ENCODE measurements around the gene PRKAG2.
A peak's percentile ranks its signal among the peaks of the same experiment; 100 is the strongest.

The PRKAG2 gene

GRCh38 chr7:151781161-151781845, 95.6 kb downstream of the PRKAG2 start:
- DNase-seq, result no peak

GRCh38 chr7:151780631-151781030, 96.3 kb downstream of the PRKAG2 start:
- no peak for DNase-seq

GRCh38 chr7:151779678-151780077, 97.2 kb downstream of the PRKAG2 start:
- DNase-seq, result no peak

DNA sequence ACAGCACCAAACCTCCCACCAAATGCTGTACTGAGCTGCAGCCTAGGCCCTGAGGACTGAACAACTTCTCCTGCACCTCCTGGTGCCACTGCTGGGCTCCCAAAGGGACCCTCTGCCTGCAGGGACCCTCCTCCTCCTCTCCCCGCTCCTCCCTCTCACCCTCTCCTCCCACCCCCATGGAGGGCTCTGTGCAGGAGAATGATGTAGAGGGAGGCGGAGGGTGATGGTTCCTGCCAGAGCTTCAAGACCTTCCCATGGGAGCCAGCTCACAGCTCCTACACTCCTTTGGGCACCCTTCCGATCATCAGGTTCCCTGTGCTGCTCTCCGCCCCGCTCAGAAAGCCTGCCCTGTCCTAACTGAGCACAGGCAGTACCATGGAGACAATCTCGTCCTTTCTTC, 97.7 kb downstream of the PRKAG2 start:
- DNase-seq, result no peak

DNA sequence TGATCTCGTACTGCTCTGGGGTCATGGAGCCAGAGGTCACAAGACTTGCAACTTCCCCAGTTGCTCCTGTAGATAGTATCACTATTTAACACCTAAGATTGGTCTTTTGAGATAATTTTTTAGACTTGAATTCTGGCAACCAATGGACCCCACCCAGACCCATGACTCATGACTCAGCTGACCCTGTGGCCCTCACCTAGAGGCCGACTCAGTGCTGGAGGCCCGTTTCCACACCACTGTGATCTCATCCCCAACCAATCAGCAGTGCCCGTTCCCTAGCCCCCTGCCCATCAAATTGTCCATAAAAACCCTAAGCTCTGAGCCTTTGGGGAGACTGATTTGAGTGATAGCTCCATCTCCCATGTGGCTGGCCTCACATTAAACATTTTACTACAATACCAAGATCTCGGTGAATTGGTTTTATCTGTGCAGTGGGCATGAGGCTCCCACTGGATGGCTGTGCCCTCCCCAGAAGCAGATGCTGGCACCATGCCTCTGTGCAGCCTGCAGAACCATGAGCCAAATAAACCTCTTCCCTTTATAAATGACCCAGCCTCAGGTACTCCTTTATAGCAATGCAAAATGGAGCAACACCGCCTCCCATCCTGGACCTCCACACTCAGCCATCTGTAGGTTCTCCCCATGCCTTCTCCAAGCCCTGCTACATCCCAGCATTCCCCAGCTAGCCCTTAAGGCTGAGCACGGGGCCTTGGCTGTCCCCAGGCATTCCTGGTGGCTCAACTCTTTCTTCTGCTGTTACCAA, 98.8 kb downstream of the PRKAG2 start:
- DNase-seq, result no peak

DNA sequence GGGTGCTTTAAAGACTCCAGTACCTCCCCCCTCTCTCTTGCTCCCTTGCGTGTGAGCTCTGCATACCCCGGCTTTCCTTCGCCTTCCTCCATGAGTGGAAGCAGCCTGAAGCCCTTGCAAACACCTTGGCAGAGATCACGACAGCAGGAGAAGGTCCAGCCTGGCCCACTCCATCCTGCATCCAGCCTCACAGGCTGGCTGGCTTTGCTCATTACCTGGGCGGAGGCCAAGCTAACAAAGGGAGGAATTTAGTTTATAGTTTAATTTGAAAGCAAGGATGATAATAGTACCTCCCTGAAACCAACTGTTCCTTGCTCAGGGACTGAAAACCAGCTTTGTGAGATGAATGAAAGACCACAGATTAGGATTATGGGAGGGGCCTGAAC, 99.4 kb downstream of the PRKAG2 start:
- no peak for DNase-seq

DNA sequence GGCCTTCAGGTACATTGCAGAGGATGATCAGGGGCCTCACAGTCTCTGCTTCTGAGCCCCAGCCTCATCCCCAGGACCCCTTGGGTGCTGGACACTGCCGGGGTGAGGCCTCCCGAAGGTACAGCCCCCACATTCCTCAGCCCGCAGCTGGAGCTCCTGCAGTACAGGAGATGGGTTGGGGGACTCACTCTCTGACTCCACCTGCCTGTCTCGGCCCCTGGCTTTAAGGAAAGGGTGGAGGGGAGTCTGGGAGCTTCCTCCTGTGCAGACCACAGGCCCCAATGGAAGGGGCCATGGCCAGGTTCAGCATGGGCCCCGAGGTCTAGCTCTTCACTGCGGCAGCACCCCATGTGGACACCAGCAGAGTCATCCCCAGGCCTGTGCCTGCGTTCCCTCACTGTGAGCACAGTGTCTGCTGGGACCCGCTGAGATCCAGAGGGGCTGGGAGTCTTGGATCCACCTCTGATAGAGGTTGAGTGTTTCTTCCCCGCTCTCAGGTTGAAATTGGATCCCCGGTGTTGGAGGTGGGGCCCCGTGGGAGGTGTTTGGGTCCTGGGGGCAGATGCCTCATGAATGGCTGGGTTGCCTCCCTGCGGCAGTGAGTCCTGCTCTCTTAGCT, 99.9 kb downstream of the PRKAG2 start:
- no peak for DNase-seq

DNA sequence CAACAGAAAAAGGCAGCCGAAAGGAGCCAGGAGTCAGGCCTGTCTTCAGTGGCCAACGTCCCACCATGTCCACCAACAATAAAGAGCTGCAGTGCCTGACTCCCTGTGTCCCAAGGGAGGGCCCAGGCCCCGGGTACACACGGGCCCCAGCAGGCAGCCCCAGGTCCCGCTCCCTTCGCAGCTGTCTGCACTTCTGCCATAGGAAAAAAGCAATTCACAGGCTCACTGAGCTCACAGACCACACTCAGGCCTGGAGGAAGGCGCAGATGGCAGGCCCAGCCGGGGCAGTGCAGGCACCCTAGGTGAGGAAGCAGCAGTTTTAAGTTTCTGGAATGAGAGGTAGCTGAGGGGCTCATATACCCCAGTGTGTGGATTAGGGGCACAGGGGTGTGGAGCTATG, 100.5 kb downstream of the PRKAG2 start:
- DNase-seq, result no peak

DNA sequence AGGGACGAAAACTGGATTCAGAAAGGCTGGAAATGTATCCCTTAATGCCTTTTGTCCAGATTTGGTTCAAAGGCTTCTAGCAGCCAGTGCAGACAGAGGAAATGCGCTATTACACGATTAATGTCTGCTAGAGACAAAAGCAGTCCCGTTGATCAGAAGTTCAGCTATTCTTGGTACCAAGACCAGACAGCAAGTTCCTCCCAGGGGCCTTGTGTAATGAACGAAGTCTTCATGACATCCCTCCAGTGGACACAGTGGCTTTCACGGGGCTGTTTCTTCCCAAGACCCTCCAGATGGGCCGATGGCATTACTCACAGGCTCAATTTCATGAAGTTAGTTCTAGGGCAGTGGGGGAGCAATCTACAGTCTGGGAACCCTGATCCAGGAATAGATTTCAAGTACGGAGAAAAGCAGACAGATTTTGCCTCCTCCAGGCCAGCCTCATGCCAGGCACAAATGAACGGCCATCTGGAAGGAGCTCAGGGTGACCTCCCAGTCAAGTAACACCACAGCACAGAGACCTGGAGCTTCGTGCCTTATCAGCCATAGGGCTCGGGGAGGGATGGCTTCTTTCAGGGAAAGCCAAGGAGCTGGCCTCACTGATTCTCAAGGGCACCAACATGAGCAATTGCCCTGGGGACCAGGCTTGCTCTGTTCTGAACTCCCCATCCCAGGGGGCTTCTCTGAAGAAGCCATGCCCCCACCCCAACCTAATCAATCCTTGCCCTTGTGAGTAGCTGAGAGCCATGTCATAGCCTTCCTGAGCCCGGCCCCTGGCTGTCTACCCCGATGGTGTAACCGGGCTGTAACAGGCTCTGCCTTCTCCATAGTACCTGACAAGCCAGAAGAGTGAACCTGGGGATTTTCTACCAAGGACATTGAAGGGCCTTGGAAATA, 101.1 kb downstream of the PRKAG2 start:
- DNase-seq, result no peak

- DNase-seq, result no peak
Measured at GRCh38 chr7:151774951-151775350, 102.0 kb downstream of the PRKAG2 start.

DNA sequence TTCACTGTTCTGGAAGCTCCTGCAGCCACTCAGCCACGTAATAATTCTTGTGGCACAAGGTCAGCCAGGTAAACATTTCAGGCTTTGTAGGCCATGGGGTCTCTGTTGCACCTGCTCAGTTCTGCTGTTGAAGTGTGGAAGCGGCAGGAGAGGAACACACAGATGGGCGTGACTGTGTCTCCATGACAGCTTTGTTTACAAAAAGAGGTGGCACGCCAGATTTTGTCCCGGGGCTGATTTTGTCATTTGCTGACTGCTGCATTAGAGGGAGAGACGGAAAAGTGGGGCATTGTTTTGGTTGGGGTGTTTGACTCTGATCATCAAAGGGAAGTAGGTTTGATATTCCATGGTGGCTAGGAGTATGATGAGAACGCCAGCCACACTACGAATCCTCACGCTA, 103.1 kb downstream of the PRKAG2 start:
- peak; percentile 19 to 34 for DNase-seq

GRCh38 chr7:151770232-151770631, 106.7 kb downstream of the PRKAG2 start:
- DNase-seq, result no peak

DNA sequence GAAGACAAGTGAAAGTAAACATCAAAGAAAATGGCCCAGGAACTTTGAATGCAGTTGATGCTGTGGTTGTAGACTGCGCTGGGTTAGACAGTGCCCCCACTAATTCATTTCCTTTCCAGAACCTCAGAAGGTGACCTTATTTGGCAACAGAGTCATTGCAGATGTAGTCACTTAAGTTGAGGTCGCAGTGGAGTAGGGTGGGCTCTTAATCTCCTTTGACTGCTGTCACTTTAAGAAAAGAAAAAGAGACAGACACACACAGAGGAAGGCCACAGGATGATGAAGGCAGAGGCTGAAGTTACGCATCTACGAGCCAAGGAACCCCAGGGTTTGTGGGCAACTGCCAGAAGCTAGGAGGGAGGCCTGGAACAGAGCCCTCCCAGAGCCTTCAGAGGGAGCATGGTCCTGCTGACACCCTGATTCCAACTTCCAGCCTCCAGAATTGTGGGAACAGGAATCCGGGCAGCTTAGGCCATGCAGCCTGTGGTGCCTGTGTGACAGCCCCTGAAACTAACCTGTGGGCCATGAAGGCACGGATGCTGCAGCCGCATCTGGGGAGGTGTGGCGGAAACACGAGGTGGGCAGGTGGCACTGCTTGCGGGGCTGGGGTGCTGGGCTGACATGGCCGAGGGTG, 107.6 kb downstream of the PRKAG2 start:
- DNase-seq, result no peak

- no peak for DNase-seq
Measured at GRCh38 chr7:151768805-151769187, 108.1 kb downstream of the PRKAG2 start.

DNA sequence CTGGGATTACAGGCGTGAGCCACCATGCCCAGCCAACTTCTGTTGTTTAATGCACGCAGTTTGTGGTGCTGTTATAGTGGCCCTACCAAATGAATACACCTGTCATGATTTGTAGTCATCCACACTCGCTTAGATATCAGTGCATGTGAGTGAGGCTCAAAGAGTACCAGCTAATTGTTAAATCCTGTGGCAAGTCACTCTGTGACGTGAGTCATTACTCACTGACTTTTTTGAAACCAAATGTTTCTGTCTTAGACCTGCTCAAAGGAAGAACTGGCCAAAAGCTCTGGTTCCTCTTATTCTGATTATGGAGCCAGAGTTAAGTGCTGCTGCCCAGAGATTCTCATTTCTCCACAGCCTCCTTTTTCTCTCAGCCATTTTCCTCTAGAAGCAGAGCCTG, 109.4 kb downstream of the PRKAG2 start:
- no peak for DNase-seq

- DNase-seq, result no peak
Measured at GRCh38 chr7:151764056-151764920, 112.6 kb downstream of the PRKAG2 start.

DNA sequence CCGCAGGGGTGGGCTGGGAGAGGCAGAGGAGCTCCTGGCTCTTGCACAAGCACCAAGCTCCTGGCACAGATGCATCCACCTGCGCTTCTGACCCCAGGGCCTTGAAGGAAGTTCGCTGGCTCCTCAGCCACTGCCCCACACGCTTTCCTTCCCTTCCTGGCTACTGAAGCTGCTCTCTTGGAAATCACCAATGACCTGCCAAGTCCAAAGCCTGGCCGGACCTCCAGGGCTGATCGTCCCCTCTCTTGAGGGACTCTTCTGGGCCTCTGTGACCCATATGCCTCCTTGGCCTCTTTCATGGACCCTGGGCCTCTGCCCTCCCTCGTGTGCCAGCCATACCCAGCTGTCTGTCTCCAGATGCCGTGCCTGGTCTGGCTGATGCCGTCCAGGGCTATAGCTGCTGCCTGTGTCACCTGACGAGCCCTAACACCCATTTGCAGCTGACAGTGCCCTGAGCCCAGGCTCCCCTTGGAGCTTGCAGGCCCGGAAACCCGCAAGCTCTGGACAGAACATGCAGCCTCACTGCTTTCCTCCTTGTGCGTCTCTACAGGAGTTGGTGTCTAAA, 113.4 kb downstream of the PRKAG2 start:
- no peak for DNase-seq

- no peak for DNase-seq
Measured at GRCh38 chr7:151762583-151763245, 114.2 kb downstream of the PRKAG2 start.

DNA sequence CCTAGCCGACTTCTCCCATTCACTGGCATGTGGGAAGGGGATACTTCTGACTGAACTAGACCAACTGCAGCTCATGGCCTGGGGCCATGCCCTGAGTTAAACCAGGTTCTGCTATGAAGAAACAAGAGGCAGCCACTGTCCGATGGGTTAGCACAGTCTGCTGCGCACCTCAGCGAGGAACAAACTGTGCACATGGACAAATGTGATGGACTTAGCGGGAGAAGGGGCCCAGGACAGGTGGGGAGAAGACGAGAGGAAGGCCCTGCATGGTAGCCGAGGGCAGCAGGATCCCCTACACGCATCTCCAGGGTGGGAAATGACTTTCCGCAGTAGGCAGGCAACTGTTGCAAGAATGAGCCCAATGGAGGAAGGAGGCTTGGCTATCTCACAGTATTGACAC, 115.0 kb downstream of the PRKAG2 start:
- DNase-seq, result no peak

- no peak for DNase-seq
Measured at GRCh38 chr7:151761231-151761630, 115.7 kb downstream of the PRKAG2 start.

DNA sequence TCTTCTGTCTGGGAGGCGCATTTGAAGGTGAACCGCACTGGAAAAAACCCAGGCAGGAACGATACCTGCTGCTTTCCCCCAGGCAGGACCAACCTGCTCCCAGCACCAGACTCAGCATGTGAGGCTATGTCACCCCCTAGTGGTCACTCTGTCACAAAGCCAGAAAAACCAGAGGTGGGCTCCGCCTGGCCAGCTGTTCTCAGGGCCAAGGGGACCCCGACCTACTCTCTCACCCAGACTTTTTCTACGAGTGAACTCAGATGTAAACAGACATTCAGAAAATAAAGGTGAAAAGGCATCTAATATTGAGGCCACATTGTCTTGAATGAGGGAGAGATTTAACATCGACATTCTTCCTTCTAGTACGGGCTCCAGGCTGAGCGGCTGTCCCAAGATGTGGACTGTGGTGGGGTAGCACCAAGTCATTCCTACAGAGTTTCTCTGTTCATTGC, 117.3 kb downstream of the PRKAG2 start:
- peak; percentile 57 to 63 for DNase-seq
